Suprapubic skin (tissue), 4 donors: ENCODE measurements around the gene NTNG2. TPM values are rescaled to one million over a fixed set of nuclear protein-coding genes. Genes with fewer than 3 reads are reported as not detected.

Experiments
- DNase-seq, 2 donors: peaks; one replicate each; pipeline ENCODE4 v3.0.0-alpha.2; 2019; ENCODE audit warnings: low spot score in 2 of 2
- H3K27ac ChIP-seq: fragments of 200-600 bp; sonication (generic); one replicate; pipeline ENCODE4 v1.5.1; 2019
- H3K27me3 ChIP-seq: fragments of 200-600 bp; sonication (generic); one replicate; pipeline ENCODE4 v1.5.1; 2019
- H3K36me3 ChIP-seq: fragments of 200-600 bp; sonication (generic); one replicate; pipeline ENCODE4 v1.5.1; 2019
- H3K4me1 ChIP-seq: fragments of 200-600 bp; sonication (generic); one replicate; pipeline ENCODE4 v1.5.1; 2019
- H3K4me3 ChIP-seq: fragments of 200-600 bp; sonication (generic); one replicate; pipeline ENCODE4 v1.5.1; 2019; ENCODE audit warnings: mild to moderate bottlenecking
- H3K9me3 ChIP-seq: fragments of 200-600 bp; sonication (generic); one replicate; pipeline ENCODE4 v1.5.1; 2019
- CTCF ChIP-seq, 2 donors: fragments of 200-600 bp in 1 of 2; fragments of 450-650 bp in 1 of 2; sonication (generic) in 1 of 2; IDR thresholded peaks; one replicate each; pipeline ENCODE4 v1.5.1; 2016 to 2019; ENCODE audit warnings: antibody characterized with exemption in 2 of 2, mild to moderate bottlenecking in 1 of 2, moderate library complexity in 1 of 2
- EP300 ChIP-seq: sonication (generic); formaldehyde crosslinking; IDR thresholded peaks from one replicate; pipeline ENCODE4 v1.6.1; 2017; ENCODE audit warnings: antibody characterized with exemption
- POLR2A ChIP-seq, 2 donors: fragments of 450-650 bp; IDR thresholded peaks; one replicate each; pipeline ENCODE4 v1.6.1; 2017; ENCODE audit warnings: antibody characterized with exemption in 2 of 2, mild to moderate bottlenecking in 2 of 2, moderate library complexity in 2 of 2
- POLR2AphosphoS5 ChIP-seq, 3 donors: sonication (generic); formaldehyde crosslinking; IDR thresholded peaks; one replicate each; pipeline ENCODE4 v1.6.1; 2017; ENCODE audit warnings: antibody characterized with exemption in 3 of 3
- WGBS: methylation state at CpG from one replicate; pipeline ENCODE4 v1.1.5; 2018; 5-methylcytosine and 5-hydroxymethylcytosine counted together
- total RNA-seq, 4 donors: library from RNA; depleted of rRNA; stranded (reverse); fragments of >200 nt; gene quantifications; one replicate each; pipeline ENCODE4 v1.1.0, GENCODE V29; 2016

NTNG2 gene
- total RNA-seq, 4 donors from 2014 or later = 0.08 to 0.80 (median 0.37) TPM

- Histone ChIP-seq H3K27ac (no peak overlapping the region), H3K36me3 (no peaks in the 10 kb centered on the region), H3K9me3 (no peaks in the 10 kb centered on the region), H3K27me3 (peaks cover 16% of the 10 kb centered on the region), H3K4me3 (no peak overlapping the region), H3K4me1 (peaks cover 35% of the 10 kb centered on the region)
- 64% methylated on average over 17 of the region's 19 CpGs for WGBS
- DNase-seq = no peak
- no peak for TF ChIP-seq POLR2A (IDR thresholded peaks at IDR 0.05)
- TF ChIP-seq POLR2AphosphoS5 (IDR thresholded peaks at IDR 0.05) = no peak
- no peak for TF ChIP-seq EP300
- TF ChIP-seq CTCF (IDR thresholded peaks at IDR 0.05) = no peak
These were observed 77.1 kb downstream of the NTNG2 start for GRCh38 chr9:132238992-132239391.

- Histone ChIP-seq H3K4me1 (peaks cover 35% of the 10 kb centered on the region), H3K27me3 (peaks cover 17% of the 10 kb centered on the region), H3K27ac (no peak overlapping the region), H3K4me3 (no peak overlapping the region), H3K36me3 (no peaks in the 10 kb centered on the region), H3K9me3 (no peaks in the 10 kb centered on the region)
- TF ChIP-seq CTCF (IDR thresholded peaks at IDR 0.05) = no peak
- 34% methylated on average over 3 of the region's 3 CpGs for WGBS
- no peak for DNase-seq
These were observed 77.7 kb downstream of the NTNG2 start for GRCh38 chr9:132239518-132239917.

GRCh38 chr9:132239999-132240840 lies 78.4 kb downstream of the NTNG2 start:
- no peak for TF ChIP-seq POLR2A (IDR thresholded peaks at IDR 0.05)
- no peak for TF ChIP-seq POLR2AphosphoS5 (IDR thresholded peaks at IDR 0.05)
- Histone ChIP-seq H3K27me3 (peaks cover 21% of the 10 kb centered on the region), H3K4me3 (peak overlapping the region; percentile 75)

GRCh38 chr9:132240841-132241482 lies 79.1 kb downstream of the NTNG2 start:
- H3K9me3 ChIP-seq = no peaks in the 10 kb centered on the region
- DNase-seq = peak; percentile 98 to 99
- 2% methylated on average over 24 of the region's 63 CpGs for WGBS
- H3K4me1 ChIP-seq = peaks cover 35% of the 10 kb centered on the region
- H3K36me3 ChIP-seq = no peaks in the 10 kb centered on the region
- TF ChIP-seq POLR2AphosphoS5 (IDR thresholded peaks at IDR 0.05) (no peak), CTCF (IDR thresholded peaks at IDR 0.05) (no peak), EP300 (no peak), POLR2A (IDR thresholded peaks at IDR 0.05) (no peak)
- H3K27me3 ChIP-seq = peaks cover 21% of the 10 kb centered on the region
- H3K27ac ChIP-seq = no peak overlapping the region
- H3K4me3 ChIP-seq = peak overlapping the region; percentile 75

More at GRCh38 chr9:132239999-132240840, 78.4 kb downstream of the NTNG2 start:
- Histone ChIP-seq H3K36me3 (no peaks in the 10 kb centered on the region), H3K27ac (no peak overlapping the region), H3K4me1 (peaks cover 35% of the 10 kb centered on the region), H3K9me3 (no peaks in the 10 kb centered on the region)
- WGBS = 27% methylated on average over 12 of the region's 21 CpGs
- peak in 1 of 2 donors; percentile 75 for DNase-seq

GRCh38 chr9:132241483-132241839 lies 79.6 kb downstream of the NTNG2 start:
- DNase-seq = no peak

More at GRCh38 chr9:132241483-132241839, 79.6 kb downstream of the NTNG2 start:
- 0% methylated on average over 15 of the region's 33 CpGs for WGBS
- Histone ChIP-seq H3K4me1 (peaks cover 33% of the 10 kb centered on the region), H3K4me3 (peak overlapping the region; percentile 75), H3K36me3 (no peaks in the 10 kb centered on the region), H3K27ac (no peak overlapping the region), H3K27me3 (peaks cover 21% of the 10 kb centered on the region), H3K9me3 (no peaks in the 10 kb centered on the region)
- no peak for TF ChIP-seq POLR2AphosphoS5 (IDR thresholded peaks at IDR 0.05)
- TF ChIP-seq EP300 = no peak
- TF ChIP-seq POLR2A (IDR thresholded peaks at IDR 0.05) = no peak
- TF ChIP-seq CTCF (IDR thresholded peaks at IDR 0.05) = no peak
